Stimulated activated CD4-positive, alpha-beta T cell treated with anti-CD3 and anti-CD28 coated beads, Interleukin-1b, Interleukin-23, amount 100 ng/mL, for 4 hours (primary cell): Measurements from ENCODE around the gene ERCC3.
A peak's percentile ranks its signal among the peaks of the same experiment; 100 is the strongest.

ENCODE experiments used
- DNase-seq, 2 donors: peaks; one replicate each; pipeline ENCODE4 v3.0.0-alpha.2; 2020; ENCODE audit warnings: low read depth in 2 of 2

ERCC3 gene

DNA sequence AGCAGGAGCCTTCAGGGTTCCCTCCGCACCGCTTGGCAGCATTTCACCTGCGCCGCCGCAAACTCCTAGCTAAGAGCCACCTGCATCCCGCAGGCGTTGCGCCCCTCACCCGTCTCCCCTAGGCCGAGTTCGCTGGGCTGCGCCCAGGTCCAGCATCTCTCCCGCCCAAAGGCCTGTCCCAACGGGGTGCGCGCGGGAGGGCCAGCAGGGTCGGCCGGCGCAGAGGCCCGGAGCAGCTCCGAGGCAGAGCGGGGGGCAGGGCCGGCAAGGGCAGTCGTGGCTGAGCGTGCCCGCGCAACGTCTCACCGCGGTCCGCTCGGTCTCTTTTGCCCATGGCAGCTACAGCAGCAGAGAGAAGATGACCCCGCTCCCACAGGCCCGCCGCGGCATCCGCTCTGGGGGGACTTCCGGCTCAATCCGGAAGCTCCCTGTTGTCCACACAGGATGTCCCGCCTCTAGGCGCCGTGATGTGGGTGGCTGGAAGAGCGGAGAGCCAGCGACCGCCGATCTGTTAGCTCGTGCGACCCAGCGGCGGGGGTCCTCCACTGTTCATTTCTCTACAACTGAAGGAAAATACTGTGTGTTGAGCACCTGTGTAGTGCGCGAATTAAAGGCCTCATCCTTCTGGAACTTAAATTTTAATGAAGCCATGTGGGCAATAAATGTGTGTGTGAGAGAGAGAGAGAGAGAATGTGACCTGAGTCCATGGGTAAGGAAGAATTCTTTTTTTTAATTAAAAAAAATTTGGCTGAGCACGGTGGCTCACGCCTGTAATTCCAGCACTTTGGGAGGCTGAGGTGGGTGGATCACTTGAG lies at the start of gene ERCC3:
TSS of gene ERCC3 (minus strand) at position 397 of the 815 bp plus-strand sequence. CDS start at position 334, 63 bp downstream.
- peak; percentile 69 to 80 for DNase-seq

DNA sequence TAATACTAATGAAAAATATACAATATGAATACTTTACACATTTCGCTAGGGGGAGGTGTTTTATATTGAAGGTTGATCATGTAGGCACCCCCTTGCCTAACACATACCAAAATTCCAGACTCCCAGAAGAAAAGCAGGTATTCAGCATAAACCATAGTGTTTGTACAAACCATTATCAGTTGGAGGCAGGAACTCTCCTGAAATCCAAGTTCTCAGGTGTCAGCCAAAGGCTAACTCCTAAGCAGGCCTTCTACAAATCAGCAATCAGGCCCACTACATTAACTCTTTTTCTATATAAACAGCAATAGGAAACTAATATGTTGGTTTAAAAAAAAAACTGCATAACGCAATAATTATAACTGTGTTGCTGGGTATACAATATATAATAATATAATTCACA lies 49.3 kb upstream of the ERCC3 start:
- no peak for DNase-seq

DNA sequence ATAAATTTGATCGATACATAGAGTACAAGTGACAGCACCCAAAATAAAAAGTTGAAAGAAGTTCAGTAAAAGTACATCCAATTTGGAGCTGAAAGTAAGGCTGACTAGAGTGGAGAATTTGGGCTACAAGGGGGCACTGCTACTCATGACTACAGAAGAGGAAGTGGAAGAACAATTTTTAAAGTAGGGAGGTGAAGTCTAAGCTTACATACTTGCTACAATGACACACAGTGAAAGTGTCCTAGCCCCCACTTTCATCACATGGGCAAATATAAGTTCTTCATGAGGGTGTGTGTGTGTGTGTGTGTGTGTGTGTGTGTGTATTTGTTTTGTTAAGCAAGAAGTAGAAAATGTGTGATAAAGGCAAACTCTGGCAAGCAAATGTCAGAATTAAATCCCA lies 48.2 kb upstream of the ERCC3 start:
- DNase-seq, result no peak

DNA sequence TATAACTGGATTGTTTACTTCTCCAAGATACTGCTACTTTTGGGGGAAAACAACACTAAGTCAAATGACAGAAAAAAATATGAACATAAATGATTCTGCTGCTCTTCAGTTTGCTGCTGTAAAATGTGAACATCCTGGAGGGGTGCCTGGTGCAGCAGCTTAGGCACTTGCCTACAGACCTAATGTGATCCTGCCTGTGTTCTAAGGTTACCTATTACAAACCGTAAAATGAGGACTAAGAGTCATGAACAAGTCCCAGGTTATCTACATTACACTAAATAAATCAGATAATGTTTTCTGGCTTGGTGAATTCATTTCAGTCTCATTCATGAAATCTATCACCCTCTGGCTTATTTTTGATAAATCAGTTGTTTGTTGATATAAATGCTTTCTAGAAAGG lies 38.4 kb upstream of the ERCC3 start:
- DNase-seq, result no peak

DNA sequence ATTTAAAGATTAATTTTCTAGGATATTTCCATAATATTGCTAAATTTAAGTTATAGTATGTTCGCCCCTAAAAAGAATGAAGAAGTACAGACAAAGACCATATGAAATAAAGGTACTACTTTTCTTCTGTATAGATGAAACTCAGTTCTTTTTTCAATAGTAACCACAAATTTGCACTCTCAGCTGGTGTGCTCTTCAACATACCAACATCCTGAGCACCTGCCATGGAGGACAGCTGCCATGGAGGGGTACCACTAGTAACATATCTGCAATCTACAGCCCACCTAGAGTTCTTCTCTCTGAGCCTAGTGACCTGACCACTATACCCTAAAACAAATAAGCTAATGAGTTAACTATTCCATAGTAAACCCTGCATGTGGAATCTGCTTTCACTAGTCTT lies 36.8 kb upstream of the ERCC3 start:
- no peak for DNase-seq

DNA sequence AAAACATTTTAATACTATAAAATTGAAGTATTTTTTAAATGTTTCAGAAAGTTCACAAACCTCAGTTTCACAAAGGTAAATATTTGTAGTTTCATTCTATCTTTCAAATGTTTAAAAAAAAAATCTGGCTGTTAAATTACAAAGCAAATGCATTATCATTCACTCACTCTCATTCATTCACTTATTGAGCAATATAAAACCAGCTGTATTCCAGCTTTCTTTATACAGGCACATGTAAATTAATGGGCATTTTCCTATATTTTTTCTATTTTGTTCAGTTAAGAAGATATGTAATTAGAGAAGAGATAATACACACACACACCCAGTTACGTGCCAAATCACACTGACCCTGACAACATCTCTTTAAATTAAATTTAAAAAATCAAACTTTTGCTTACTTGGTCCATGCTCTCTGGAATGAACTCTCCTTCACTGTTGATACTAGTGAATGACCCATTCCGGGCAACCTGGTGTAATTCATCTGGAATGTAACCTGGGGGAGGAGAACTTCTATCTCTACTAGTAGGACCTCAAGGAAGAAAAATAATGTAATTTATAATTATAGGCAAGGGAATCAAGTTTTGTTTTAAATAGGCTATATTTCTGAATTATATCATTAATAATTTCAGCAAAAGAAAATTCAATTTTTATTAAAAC lies 32.5 kb upstream of the ERCC3 start:
- DNase-seq, result no peak

DNA sequence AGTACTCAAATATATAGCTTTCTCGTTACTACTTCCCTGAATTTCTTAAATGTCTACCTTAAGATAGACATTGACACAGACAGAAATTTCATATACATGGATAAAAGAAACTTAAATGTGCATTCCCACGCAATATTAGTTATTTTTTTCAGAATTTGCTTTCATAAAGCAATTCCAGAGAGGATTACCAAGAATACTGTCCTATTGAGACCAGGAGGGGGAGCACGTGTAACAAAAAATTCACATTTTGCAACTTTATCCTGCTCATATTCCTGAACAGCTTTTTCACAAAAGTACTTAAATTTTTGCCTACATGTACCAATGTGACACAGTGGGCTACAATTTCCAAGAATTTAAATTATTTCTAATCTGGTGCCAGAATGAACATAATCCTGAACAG lies 30.7 kb upstream of the ERCC3 start:
- DNase-seq, result peak in 1 of 2 donors; percentile 1

DNA sequence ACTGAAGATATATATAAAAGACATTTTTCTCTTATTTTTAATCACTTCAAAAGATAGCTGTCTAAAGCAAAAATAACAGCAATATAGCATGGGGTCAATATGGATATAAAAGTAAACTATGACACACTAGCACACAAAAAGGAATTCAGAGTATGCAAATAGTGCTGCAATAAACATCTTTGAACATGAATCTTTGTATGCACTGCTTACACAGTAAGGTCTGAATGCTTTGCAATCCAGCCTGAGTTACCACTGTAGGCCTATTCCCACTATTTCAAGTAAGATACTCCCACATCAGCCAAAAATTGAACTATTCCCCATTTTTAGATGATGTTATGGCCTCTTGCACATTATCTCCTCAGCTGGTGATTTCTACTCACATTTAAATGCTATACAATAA lies 27.4 kb upstream of the ERCC3 start:
- no peak for DNase-seq

DNA sequence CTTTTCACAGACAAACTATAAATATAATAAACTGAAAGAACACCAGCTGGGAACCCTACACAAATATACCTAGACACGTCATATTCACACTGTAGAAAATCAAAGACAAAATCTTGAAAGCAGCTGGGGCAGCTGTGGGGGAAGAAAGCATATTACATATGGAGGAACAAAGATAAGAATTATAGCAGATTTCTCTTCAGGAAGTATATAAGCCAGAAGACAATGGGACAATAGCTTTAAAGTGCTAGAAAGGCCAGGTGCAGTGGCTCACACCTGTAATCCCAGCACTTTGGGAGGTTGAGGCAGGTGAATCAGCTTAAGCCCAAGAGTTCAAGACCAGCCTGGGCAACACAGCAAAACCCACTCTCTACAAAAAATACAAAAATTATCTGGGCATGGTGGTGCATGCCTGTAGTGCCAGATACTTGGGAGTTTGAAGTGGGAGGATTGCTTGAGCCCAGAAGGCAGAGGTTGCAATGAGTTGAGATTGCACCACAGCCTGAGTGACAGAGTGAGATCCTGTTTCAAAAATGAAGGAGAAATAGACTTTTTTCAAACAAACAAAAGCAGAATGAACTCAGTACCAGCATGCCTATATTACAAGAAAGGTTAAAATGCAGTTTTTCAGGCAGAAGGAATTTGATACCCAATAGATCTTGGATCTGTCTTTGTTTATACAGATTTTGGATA lies 26.8 kb upstream of the ERCC3 start:
- DNase-seq, result no peak

DNA sequence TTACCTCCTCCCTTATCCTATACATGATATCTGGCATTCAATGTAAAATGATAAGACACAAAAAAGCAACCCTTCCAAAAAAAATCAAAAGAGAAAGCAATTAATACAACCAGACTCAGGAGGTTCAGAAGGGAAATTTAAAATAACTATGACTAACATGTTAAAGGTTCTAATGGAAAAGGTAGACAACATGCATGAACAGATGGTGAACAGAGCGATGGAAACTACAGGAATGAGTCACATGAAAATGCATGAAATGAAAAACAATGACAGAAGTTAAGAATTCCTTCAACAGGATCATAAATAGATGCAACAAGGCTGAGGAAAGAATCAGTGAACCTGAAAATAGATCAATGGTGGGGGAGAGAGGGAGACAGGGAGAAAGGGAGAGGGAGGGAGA lies 26.1 kb upstream of the ERCC3 start:
- DNase-seq, result no peak

DNA sequence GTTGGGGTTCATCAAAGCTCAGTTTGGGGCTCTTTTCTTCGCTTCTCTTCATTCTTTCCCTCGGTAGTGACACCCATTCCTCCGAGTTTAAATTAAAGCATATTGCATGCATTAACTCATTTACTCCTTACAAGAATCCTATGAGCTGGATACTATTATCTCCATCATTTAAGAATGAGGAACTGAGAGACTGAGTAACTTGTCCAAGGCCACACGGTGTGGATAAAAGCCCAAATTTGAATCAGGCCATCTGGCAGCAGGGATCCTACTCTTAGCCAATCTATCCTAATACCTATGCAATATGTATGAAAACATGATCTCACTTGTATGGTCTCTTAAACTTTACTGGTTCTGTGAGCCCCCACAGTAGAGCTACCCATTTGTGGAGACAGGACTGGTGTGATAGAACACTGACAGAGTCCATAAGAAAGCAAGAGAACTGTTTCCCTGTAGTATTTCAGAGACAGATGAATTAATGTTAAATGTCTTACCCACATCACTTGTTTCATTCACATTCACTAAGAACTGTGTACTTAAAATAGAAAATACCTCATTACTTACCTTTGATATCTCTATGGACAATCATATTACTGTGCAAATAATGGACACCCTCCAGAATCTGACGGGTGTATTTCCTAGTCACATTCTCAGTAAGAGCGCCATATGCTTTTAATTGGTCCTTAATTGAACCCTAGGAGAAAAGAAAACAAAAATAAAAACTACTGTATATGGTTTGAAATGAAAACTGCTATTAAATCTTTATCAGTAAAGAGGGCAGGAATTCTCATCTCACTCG lies 20.4 kb upstream of the ERCC3 start:
- no peak for DNase-seq

DNA sequence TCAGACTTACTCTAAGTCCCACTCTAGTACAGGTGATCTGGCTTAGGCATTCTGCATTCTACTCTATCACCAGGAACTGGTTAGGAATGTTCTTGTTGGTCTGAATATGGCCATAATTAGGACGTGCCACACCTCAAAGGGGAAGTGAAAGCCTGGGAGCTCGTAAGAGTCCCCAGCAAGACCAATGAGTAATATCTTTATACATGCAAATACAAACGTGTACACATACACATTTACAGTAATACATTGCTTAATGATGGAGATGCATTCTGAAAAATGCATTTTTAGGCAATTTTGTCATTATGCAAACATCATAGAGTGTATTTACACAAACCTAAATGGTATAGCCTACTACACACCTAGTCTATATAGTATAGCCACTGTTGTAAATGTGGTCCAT lies 19.5 kb upstream of the ERCC3 start:
- DNase-seq, result no peak

DNA sequence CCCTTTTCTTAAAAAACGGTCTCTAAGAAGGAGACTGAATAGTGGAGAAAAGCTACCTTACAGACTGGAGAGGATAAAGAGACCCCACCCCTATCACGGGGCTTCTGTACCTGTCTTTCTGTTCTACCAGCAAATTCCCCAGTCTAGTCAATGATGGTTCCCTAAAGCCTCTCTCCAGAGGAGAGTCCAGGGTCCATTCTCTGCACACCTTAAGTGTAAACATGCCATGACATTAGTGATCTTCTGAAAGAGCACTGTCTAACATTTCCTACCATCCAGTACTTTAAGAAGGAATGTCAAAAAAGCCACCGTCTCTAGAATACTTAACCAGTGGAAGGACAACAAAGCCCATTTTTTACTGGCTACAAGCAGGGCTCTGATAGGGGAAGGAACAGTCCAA lies 17.0 kb upstream of the ERCC3 start:
- no peak for DNase-seq

DNA sequence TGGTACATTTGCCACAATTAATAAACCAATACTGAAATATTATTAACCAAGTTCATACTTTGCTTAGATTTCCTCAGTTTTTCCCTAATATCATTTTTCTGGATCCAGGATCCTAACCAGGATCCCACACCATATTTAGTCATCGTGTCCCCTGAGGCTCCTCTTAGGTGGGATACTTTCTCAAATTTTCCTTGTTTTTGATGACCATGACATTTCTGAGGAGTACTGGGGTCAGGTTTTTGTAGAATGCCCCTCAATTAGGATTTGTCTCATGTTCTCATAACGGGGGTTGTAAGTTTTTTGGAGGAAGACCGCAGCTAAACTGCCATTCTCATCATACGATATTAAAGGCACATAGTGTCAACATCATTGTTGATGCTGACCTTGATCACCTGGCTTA lies 15.5 kb upstream of the ERCC3 start:
- DNase-seq, result no peak

DNA sequence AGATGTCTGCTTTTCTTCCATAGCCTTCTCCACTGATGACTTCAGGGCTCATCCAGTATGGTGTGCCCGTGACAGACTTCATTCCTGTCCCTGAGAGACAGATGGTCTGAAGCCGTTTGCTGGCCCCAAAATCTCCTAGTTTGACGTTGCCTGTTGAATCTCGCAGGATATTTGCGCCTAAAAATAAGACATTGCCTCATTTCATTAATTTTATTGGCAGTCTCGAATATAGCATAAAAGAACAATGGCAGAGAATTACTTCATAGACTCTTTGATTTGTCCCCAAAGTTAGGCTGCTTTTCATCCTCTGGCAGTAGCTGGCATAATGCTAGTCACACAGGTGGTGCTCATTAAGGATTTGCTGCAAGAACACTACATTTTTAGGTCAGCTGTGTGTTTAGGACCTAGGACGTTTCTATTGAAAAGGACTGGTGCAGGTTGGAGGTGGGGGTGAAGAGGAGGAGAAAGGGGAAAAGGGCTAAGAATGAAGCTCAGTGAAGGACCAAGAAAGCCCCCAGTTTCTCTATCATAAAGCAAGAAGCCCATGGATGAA lies 14.7 kb upstream of the ERCC3 start:
- no peak for DNase-seq

DNA sequence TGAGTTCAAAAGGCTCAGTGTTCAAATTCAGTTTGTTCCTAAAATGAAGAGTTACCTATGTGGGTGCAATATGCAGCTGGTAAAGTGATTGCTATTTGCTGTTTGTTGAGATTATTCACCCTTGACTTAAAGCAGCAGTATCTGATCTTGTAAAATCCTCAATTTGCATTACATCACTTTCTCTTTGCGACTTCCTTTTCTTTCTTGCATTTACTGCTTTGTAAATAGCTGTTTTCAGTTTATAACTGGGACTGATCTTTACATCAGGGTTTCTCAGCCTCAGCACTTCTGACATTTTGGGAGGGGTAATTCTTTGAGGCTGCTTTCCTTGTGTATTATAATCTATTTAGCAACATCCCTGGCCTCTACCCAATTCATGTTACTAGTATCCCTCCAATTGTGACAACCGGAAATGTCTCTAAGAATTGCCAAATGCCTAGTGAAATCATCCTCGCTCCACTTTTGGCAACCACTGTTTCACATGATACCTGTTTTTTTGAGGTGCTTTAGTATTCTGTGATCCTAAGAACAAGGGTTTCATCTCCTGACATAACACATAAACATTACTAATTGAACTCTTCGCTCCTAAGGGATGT lies 12.1 kb upstream of the ERCC3 start:
- no peak for DNase-seq

DNA sequence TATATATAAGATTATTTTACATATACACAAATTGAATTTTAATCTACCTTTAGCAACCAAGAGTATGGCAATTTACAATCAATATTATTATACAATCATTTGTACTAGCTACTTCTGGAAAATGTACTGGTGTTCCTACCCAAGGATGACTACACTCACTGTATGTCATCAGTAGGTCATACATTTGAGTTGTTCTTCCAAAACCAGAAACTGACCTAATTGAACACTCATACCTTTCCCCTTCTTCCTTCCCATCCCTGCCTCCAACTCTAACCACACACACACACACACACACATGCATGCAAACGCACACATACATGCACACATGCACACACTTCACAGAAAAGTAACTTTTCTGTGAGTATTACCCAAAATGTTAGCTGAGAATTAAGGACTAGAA lies 8.2 kb upstream of the ERCC3 start:
- no peak for DNase-seq

DNA sequence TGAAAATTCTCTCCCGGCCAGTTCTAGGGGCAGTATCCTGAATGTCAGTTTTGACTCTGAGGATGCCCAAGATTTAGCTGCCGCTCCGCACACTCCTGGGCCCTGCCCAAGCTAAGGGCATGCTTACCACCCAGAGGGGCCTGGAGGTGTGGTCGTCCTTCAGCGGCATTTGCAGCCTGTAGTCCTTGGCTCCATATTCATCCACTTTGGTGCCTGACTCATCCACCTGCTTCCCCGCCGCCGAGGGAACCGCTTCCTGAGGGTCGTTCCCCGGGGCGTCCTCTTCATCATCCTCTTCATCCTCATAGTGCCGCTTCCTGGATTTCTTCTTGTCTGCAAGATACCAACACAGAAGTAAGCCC lies 577 bp downstream of the ERCC3 start:
- no peak for DNase-seq

DNA sequence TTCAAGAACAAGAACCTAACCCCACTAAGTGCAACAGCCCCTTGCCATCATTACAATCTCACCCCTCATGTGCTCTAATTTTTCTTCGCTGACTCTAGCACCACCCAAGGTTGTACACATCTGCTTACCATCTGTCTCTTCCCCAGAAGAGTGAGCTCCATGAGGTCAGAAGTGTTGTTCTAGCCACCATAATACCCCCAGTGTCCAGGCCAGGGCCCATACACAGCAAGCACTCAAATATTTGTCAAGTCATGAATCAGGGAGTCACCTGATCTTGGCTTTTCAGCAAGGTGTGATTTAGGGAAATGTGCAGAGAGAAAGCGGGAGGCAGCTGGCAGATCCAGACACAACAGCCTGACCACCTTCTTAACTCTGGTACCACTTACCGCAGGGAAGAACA lies 5.7 kb downstream of the ERCC3 start:
- no peak for DNase-seq

DNA sequence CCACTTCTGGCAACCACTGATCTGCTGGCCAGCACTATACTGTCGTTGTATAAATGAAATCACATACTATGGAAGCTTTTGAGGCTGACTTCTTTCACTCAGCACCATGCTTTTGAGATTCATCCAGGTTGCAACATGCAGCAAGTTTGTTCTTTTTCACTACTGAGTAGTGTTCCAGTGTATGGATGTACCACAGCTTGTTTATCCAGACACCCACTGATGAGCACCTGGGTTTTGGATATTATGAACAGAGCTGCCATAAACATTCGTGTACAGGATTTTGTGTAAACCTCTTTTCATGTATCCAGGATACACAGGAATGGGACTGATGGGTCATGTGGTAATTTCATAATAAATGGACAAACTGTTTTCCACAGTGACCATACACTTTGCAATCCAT lies 10.7 kb downstream of the ERCC3 start:
- DNase-seq, result no peak

DNA sequence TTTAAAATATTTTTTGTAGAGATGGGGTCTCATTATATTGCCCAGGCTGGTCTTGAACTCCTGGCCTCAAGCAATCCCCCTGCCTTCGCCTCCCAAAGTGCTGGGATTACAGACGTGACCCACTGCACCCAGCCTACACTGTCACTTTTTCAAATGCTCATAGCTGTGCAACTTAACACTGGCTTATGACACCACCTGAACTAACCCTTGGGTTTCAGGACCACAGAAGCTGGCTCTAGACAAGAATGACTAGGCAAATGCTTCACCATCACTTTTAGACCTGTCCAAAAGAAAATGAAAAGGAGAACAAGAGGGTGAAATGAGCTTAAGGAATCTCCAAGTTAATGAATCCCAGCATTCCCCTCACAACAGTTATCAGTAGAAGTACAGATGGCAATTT lies 13.3 kb downstream of the ERCC3 start:
- DNase-seq, result no peak

DNA sequence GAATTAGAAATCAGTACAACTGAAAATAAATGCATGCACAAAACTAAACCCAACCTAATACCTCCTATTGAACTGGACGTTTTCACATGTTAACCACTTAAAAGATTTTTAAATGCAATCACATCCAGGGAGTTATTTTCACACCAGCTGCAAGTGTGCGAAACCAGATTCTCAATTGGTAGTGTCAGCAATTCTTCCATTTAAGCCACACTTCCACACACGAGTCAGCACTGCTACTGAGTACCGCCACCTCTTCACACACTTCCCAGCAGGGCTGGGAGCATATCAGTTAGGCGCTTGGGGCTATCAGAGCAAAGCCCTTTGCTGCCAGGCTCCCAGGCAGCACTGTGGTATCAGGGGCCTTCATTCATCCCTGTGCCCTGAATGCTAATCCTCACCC lies 14.2 kb downstream of the ERCC3 start:
- DNase-seq, result no peak
